ENCODE measurements around the gene CNGA3. TPM values are rescaled to one million over a fixed set of nuclear protein-coding genes. Genes with fewer than 3 reads are reported as not detected.

Gene CNGA3
- total and polyA plus RNA-seq, 2 of the 8 experiments (the other 6 are each of a cell fraction or from before 2014, with no cell fraction given) = 0.02 TPM; not detected in 1

- peak overlapping the region; percentile 56 for H4K91ac ChIP-seq (replicated peaks; ENCODE audit: insufficient read length, low read length)
- no peak overlapping the region for H3K18ac ChIP-seq (ENCODE audit: extremely low read depth, low read length)
- TF ChIP-seq SIRT6 (IDR thresholded peaks at IDR 0.05; ENCODE audit: low read length) (no peak), CTBP2 (IDR thresholded peaks at IDR 0.05; ENCODE audit: borderline replicate concordance, insufficient read depth, insufficient read length, low read length) (no peak)
- no peak overlapping the region for H2BK20ac ChIP-seq (ENCODE audit: low read length)
- H2BK12ac ChIP-seq (ENCODE audit: low read depth, low read length) = no peak overlapping the region
- no peak overlapping the region for H2BK120ac ChIP-seq (replicated peaks; ENCODE audit: low read depth, low read length)
- H2BK15ac ChIP-seq (ENCODE audit: low read length) = no peak overlapping the region
- no peaks in the 10 kb centered on the region for H3K79me2 ChIP-seq (ENCODE audit: control insufficient read depth in 1 of 2, insufficient read depth in 2 of 2, low read length in 2 of 2)
- H3K79me1 ChIP-seq (ENCODE audit: low read depth, low read length) = no peaks in the 10 kb centered on the region
- H3K4me1 ChIP-seq (replicated peaks in 1 of 4; ENCODE audit: control insufficient read depth in 3 of 4, insufficient read depth in 4 of 4, low read length in 3 of 4) = peaks cover 0 to 4% (median 0%) of the 10 kb centered on the region in 4 experiments; a peak in 2 of 7 replicates
- no peaks in the 10 kb centered on the region for H3K23me2 ChIP-seq (ENCODE audit: low read depth, low read length)
- CTCF ChIA-PET (ENCODE audit: partially characterized antibody) = interaction anchor here (0.6 to 1.2 kb wide), 4 partner anchors 11 to 169 kb away, joined by 3 to 4 read pairs (median 3); no protein-coding TSS in a partner anchor
- no peaks in the 10 kb centered on the region for H4K20me1 ChIP-seq (replicated peaks in 1 of 2; ENCODE audit: control insufficient read depth in 1 of 2, insufficient read depth in 2 of 2, low read length in 2 of 2)
- H3K27me3 ChIP-seq (replicated peaks in 1 of 4; ENCODE audit: control insufficient read depth in 3 of 4, extremely low read depth in 1 of 4, insufficient read depth in 3 of 4, low read length in 3 of 4) = peaks cover 0 to 2% (median 0%) of the 10 kb centered on the region in 4 experiments; a peak in 2 of 7 replicates
- no peak overlapping the region for H3K4ac ChIP-seq (replicated peaks; ENCODE audit: insufficient read length, low read depth, low read length)
- no peak overlapping the region for H2AK5ac ChIP-seq (ENCODE audit: low read depth, low read length)
- no peak overlapping the region for H4K8ac ChIP-seq (ENCODE audit: extremely low read depth, insufficient read depth, low read length)
- no peaks in the 10 kb centered on the region for H3K36me3 ChIP-seq (ENCODE audit: control insufficient read depth in 2 of 4, insufficient read depth in 4 of 4, low read length in 3 of 4)
- no peak overlapping the region for H3K4me3 ChIP-seq (ENCODE audit: extremely low read depth in 1 of 4, insufficient read depth in 2 of 4, low read depth in 3 of 4, low read length in 4 of 4)
- H2AFZ ChIP-seq (ENCODE audit: low read length) = no peak overlapping the region
- no peak overlapping the region for H3K4me2 ChIP-seq (ENCODE audit: insufficient read depth in 1 of 2, low read depth in 2 of 2, low read length in 2 of 2)
- no peak overlapping the region for H3K23ac ChIP-seq (ENCODE audit: insufficient read length)
- H3K9me3 ChIP-seq (ENCODE audit: insufficient read depth in 2 of 2, low read depth in 1 of 2, low read length in 1 of 2) = no peaks in the 10 kb centered on the region; a peak in 1 of 4 replicates
- DNase-seq (ENCODE audit: low read depth in 1 of 2, low spot score in 2 of 2) = no peak
- 95% methylated on average over 5 of the region's 5 CpGs; no CpG with 5 or more reads in 1 of the 2 experiments for WGBS, 2 experiments (ENCODE audit: extremely low coverage in 1 of 2, insufficient coverage in 1 of 2, insufficient read length in 1 of 2, insufficient replicate concordance in 2 of 2, low coverage in 1 of 2, low lambda C conversion rate in 2 of 2, missing lambda C conversion rate in 1 of 2)
- H3K27ac ChIP-seq (ENCODE audit: low read depth, low read length) = no peak overlapping the region
- H2BK5ac ChIP-seq (ENCODE audit: low read depth, low read length) = no peak overlapping the region
- no peak for FAIRE-seq
- H3K9ac ChIP-seq (replicated peaks in 1 of 4; ENCODE audit: extremely low read depth in 1 of 4, low read depth in 3 of 4, low read length in 3 of 4) = no peak overlapping the region
- no peak overlapping the region for H3K14ac ChIP-seq (ENCODE audit: insufficient read length)
- POLR2A ChIA-PET (ENCODE audit: partially characterized antibody) = no interaction called here
- H3K56ac ChIP-seq (replicated peaks; ENCODE audit: insufficient read length, low read depth, low read length) = no peak overlapping the region
- H4K5ac ChIP-seq (ENCODE audit: insufficient read length, low read depth, low read length) = no peak overlapping the region
Measured at GRCh38 chr2:98393354-98393753, 47.1 kb downstream of the CNGA3 start.
